Measurements from ENCODE around the gene MEF2A.

The MEF2A gene

DNA sequence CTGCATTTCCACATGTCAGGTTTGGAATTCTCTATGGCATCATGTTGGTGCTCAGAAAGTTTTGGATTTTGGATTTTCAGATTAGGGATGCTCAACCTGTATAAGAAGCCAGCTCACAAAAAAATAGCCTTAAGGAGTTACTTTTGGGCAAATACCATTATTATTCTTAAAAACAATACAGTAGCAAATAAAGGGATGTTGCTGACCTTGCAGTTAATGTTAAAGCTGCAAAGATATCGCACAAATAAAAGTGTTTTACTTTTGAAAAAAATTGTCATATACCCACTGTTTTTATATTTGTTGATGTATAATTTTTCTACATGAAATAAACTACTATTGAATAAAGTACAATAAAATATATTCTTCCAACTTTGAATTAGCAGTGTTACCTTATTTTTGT lies 107.3 kb downstream of the MEF2A start:
- H3K4me3 Mint-ChIP-seq: no peak overlapping the region
- H3K4me1 Mint-ChIP-seq (ENCODE audit: low read depth): peaks cover 5% of the 10 kb centered on the region
- no peaks in the 10 kb centered on the region for H3K27me3 Mint-ChIP-seq
- H3K27ac Mint-ChIP-seq: no peak overlapping the region
- H3K36me3 Mint-ChIP-seq: peaks cover 5% of the 10 kb centered on the region
- no peaks in the 10 kb centered on the region for H3K9me3 Mint-ChIP-seq (ENCODE audit: low read depth)

DNA sequence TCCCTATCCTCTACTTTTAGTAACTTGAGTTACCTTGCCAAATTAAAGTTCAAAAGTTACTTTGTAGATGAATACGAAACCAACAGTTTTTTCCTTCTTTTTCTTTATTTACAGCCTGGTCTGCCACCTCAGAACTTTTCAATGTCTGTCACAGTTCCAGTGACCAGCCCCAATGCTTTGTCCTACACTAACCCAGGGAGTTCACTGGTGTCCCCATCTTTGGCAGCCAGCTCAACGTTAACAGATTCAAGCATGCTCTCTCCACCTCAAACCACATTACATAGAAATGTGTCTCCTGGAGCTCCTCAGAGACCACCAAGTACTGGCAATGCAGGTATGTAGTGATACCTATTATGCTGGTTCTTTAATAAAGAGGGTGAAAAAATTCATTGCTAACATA lies 108.5 kb downstream of the MEF2A start:
- peaks cover 16% of the 10 kb centered on the region for H3K36me3 Mint-ChIP-seq
- peaks cover 3% of the 10 kb centered on the region for H3K4me1 Mint-ChIP-seq (ENCODE audit: low read depth)
- no peaks in the 10 kb centered on the region for H3K27me3 Mint-ChIP-seq
- no peak overlapping the region for H3K27ac Mint-ChIP-seq
- H3K4me3 Mint-ChIP-seq: no peak overlapping the region
- H3K9me3 Mint-ChIP-seq (ENCODE audit: low read depth): no peaks in the 10 kb centered on the region

DNA sequence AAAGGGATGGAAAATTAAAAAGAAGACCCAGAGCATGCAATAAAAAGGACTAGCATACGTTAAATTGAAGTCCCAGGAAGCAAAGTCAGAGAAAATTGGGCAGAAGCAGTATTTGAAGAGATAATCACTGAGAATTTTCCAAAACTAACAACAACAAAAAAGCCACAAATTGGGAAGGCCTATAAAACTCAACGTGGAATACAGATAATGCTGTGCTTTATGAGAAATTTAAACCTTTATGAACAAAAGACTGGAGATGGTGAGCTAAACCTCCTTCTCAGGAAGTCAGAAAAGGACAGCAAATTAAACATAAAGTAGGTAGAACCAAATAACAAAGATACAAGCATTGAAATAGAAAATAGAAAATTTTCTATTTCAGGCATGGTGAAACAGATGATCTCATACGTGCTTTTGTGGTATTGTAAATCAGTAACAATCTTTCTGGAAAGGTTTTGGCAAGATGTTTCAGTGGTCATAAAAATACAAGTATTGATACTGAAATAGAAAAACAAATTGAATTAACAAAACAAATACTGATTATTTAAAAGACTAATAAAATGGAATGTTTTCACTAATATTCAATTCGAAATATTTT lies 111.9 kb downstream of the MEF2A start:
- H3K27ac Mint-ChIP-seq: no peak overlapping the region
- H3K9me3 Mint-ChIP-seq (ENCODE audit: low read depth): no peaks in the 10 kb centered on the region
- H3K36me3 Mint-ChIP-seq: peaks cover 17% of the 10 kb centered on the region

DNA sequence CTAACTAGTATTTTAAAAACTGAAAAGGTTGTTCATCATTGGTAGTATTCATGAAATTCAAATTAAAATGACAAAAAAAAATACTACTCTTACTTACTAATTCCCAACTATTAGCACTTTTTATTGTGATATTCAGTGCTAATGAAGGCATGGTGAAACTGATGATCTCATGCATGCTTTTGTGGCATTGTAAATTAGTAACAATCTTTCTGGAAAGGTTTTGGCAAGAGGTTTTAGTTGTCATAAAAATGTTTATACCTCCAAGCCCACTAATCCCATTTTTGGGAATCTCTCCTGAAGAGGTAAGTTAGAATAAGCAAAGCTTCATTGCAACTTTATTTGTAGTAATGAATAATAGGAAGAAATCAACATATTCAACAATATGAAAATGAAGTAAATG lies 114.5 kb downstream of the MEF2A start:
- H3K36me3 Mint-ChIP-seq: peaks cover 22% of the 10 kb centered on the region
- H3K9me3 Mint-ChIP-seq (ENCODE audit: low read depth): peaks cover 4% of the 10 kb centered on the region
- no peaks in the 10 kb centered on the region for H3K27me3 Mint-ChIP-seq
- no peak overlapping the region for H3K4me3 Mint-ChIP-seq
- H3K4me1 Mint-ChIP-seq (ENCODE audit: low read depth): peaks cover 42% of the 10 kb centered on the region
- H3K27ac Mint-ChIP-seq: no peak overlapping the region

More for the DNA sequence above, 111.9 kb downstream of the MEF2A start:
- Mint-ChIP-seq H3K4me1 (ENCODE audit: low read depth) (peaks cover 19% of the 10 kb centered on the region), H3K4me3 (no peak overlapping the region), H3K27me3 (no peaks in the 10 kb centered on the region)

DNA sequence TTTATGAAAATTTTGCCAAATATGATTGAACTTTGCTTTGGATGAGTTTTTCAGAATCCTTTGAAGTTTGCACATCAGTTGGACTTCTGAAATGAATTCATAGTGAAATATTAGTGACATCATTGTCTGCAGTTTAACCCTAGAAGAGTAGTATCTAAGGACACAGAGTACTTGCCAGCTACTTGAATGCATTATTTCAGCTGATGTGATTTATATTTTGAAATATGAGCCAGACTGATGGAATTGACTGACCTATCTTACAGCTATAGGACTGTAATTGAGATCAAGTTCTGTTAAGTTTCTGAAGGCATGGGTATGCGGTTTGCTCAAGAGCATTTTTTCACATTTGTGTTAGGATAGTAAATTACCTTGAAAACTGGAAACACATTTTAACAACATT lies 116.2 kb downstream of the MEF2A start:
- Mint-ChIP-seq H3K4me3 (no peak overlapping the region), H3K27me3 (no peaks in the 10 kb centered on the region), H3K9me3 (ENCODE audit: low read depth) (peaks cover 7% of the 10 kb centered on the region), H3K36me3 (peaks cover 35% of the 10 kb centered on the region), H3K27ac (peak overlapping the region; percentile 59), H3K4me1 (ENCODE audit: low read depth) (peaks cover 49% of the 10 kb centered on the region)

DNA sequence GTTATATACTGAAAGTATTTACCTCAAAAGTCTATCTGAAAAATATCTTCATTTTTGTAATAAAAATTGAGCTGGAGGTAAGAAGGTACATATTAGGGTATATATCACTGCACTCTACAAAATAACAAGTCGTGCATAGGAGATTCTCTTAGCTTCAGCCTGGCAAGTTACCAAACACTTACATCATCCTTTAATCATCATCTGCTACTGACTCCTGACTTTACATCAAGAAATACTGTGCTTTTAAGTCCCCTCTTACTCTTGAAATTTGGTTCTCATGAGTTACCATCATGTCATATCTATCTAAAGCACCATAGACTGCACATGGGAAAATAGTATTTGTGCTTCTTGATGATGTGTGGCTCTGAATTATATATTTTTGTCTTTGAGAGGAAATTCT lies 116.7 kb downstream of the MEF2A start:
- no peaks in the 10 kb centered on the region for H3K27me3 Mint-ChIP-seq
- H3K9me3 Mint-ChIP-seq (ENCODE audit: low read depth): peaks cover 7% of the 10 kb centered on the region
- no peak overlapping the region for H3K4me3 Mint-ChIP-seq
- H3K4me1 Mint-ChIP-seq (ENCODE audit: low read depth): peaks cover 46% of the 10 kb centered on the region
- H3K27ac Mint-ChIP-seq: peak overlapping the region; percentile 59
- H3K36me3 Mint-ChIP-seq: peaks cover 35% of the 10 kb centered on the region

DNA sequence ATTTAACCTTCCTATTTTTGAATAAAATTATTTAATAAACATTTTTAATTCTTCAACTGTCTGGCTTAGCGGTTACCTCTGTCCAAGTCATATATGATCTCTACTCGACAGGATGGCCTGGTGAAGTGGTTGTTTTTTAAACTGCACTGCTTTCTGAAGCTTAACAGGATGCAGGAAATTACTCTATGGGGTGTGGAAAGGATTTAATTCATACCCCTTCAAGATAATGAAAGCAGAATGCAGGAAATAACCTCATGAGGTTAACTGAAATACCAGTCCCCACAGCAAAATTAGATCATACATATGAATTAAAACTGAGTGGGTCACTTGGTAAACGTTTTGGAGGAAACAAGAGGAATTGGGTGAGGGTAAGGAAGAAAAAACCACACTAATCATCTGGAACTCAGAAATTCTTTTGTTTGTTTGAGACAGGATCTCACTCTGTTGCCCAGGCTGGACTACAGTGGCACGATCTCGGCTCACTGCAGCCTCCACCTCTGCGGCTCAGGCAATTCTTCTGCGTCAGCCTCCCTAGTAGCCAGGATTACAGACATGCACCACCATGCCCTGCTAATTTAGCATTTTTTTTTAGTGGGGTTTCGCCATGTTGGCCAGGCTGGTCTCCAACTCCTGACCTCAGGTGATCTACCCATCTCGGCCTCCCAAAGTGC lies 117.4 kb downstream of the MEF2A start:
- Mint-ChIP-seq H3K27ac (peak overlapping the region; percentile 88), H3K4me1 (ENCODE audit: low read depth) (peaks cover 48% of the 10 kb centered on the region), H3K27me3 (no peaks in the 10 kb centered on the region), H3K9me3 (ENCODE audit: low read depth) (peaks cover 7% of the 10 kb centered on the region), H3K4me3 (peak overlapping the region; percentile 38), H3K36me3 (peaks cover 38% of the 10 kb centered on the region)

DNA sequence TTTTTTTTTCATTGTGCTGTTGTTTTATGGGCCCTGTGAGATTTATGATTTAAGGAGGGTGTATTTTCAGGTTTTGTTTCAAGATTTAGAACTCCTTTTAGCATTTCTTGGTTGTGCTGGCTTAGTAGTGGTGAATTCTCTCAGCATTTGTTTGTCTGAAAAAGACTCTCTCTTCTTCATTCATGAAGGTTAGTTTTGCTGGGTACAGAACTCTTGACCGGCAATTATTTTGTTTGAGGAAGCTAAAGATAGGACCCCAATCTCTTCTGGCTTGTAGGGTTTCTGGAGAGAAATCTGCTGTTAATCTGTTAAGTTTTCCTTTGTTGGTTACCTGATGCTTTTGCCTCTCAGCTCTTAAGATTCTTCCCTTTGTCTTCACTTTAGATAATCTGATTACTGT lies 120.5 kb downstream of the MEF2A start:
- Mint-ChIP-seq H3K9me3 (ENCODE audit: low read depth) (peaks cover 7% of the 10 kb centered on the region), H3K27me3 (no peaks in the 10 kb centered on the region), H3K36me3 (peaks cover 38% of the 10 kb centered on the region), H3K4me1 (ENCODE audit: low read depth) (peaks cover 44% of the 10 kb centered on the region), H3K4me3 (no peak overlapping the region), H3K27ac (no peak overlapping the region)

DNA sequence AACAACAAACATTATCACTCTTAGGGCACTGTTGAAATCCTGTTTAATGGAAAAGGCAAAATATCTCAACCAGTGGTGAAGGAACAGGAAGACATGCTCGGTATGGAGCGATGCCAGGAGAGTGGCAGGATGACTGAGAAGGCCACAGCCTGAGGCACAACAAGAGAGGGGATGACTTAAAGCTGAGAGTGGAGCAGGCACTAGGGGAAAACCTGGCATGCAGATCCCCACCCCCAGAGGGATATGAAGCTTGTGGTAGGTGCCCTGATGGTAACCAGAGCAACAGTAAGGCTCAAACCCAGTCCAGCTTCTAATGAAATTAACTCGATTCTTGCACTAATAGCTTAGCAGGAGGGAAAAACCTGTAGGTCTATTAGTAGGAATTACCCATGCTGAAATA lies 127.0 kb downstream of the MEF2A start:
- H3K27ac Mint-ChIP-seq: no peak overlapping the region
- H3K27me3 Mint-ChIP-seq: no peaks in the 10 kb centered on the region
- peaks cover 27% of the 10 kb centered on the region for H3K36me3 Mint-ChIP-seq
- no peak overlapping the region for H3K4me3 Mint-ChIP-seq
- H3K4me1 Mint-ChIP-seq (ENCODE audit: low read depth): peaks cover 2% of the 10 kb centered on the region
- H3K9me3 Mint-ChIP-seq (ENCODE audit: low read depth): no peaks in the 10 kb centered on the region

DNA sequence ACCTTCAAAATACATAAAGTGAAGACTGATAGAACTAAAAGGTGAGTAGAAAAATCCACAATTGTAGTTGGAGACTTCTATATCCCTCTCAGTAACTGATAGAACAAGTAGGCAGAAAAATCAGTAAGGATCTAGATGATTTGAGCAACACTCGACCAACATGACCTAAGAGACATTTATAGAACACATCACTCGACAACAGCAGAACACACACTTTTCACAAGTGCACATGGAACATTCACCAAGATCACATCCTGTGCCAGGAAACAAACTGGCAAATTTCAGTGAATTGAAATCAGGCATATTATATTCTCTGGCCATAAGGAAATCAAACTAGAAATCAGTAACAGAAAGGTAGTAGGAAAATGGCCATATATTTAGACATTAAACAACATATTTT lies 130.3 kb downstream of the MEF2A start:
- Mint-ChIP-seq H3K4me3 (no peak overlapping the region), H3K27me3 (no peaks in the 10 kb centered on the region), H3K27ac (no peak overlapping the region), H3K36me3 (peaks cover 11% of the 10 kb centered on the region), H3K4me1 (ENCODE audit: low read depth) (peaks cover under 1% of the 10 kb centered on the region), H3K9me3 (ENCODE audit: low read depth) (no peaks in the 10 kb centered on the region)

DNA sequence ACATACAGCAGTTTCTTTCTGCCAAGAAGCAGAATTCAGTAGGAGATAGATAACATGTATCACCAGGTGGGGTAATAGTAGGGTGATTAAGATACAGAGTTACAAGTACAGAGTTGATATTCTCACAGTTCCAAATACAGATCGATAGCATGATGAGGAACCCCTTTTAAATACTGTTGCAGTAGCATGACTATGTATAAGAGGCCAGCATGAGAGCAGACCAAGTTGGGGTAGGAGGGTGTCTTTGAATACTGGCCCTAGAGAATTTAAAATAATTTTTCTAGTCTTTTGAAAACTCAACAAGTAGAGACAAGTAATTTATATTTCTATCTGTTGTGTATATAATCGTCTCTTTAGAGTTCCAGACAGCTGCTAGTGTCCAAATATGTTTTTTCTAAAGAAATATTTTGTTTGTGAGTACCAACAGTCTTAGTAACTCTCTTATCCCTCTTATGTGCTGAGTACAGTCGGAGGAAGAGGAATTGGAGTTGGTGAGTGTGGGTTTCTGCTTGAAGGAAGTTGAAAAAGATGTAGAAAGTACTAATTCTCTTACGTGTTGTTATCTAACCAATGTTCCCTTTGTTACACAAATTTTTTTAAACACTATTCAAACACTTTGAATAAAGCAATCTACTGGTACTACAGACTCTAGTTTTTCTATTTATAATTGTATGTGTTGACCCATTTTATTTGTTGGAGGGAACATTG lies 137.3 kb downstream of the MEF2A start:
- Mint-ChIP-seq H3K9me3 (ENCODE audit: low read depth) (no peaks in the 10 kb centered on the region), H3K27me3 (no peaks in the 10 kb centered on the region), H3K4me1 (ENCODE audit: low read depth) (peaks cover 48% of the 10 kb centered on the region), H3K4me3 (no peak overlapping the region), H3K27ac (peak overlapping the region; percentile 47), H3K36me3 (peaks cover 2% of the 10 kb centered on the region)

DNA sequence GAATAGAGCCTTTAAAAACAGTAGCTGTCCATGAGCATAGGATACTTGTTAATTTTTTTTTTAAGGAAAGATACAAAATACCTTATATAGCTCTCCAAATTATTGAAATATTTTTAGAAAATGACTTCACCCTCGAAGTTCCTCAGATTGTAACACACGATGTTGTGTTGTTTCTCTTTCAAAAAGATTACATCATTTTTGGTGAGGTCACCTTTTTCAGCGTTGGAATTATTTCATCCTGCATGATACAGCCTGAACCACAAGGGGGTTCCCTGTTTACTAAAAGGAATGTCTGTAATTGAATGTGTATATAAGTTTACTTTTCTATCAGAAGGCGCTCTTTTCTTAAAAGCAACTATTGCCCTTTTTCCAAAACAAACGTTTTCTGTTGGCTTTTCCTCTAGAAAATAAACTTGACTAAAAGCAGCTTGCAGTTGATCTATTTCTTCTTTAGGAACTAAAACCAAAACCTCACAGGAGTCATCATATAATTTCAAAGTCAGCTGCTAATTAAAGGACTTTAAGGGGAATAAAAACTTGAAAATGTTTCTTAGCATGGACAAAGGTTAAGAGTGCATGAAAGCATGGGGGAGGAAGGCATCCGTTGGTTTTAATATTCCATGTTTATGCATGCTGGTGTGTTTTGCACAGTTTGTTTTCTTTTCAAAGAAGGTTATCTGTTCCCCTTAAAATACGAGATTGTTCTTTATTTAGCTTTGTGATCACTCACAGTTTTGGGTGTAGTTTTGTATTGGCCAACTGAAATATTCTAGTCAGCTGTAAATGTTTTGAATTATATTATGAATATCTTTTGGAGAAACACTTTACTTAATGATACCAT lies 138.0 kb downstream of the MEF2A start:
- Mint-ChIP-seq H3K36me3 (peaks cover 5% of the 10 kb centered on the region), H3K9me3 (ENCODE audit: low read depth) (no peaks in the 10 kb centered on the region), H3K4me3 (no peak overlapping the region), H3K4me1 (ENCODE audit: low read depth) (peaks cover 54% of the 10 kb centered on the region), H3K27me3 (no peaks in the 10 kb centered on the region), H3K27ac (peak overlapping the region; percentile 47)

DNA sequence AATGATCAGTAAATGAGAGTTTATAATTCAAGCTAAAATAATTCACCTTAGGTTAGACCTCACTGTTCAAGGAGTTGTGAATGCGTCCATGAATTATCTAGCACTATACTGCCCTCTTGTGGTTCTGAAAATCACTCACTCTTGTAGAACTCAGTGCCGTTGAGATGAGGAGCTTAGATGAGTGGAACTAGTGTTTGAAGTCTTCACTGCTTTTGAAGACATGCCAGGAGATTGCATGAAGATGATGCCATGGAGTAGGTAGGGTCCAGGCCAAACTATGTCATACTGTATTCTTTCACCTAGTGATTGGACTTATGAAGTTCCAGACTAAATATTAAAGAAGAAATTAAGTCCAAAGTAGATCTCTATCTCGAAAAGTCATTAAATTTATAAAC lies 138.7 kb downstream of the MEF2A start:
- Mint-ChIP-seq H3K9me3 (ENCODE audit: low read depth) (no peaks in the 10 kb centered on the region), H3K4me1 (ENCODE audit: low read depth) (peaks cover 59% of the 10 kb centered on the region), H3K36me3 (peaks cover 5% of the 10 kb centered on the region), H3K4me3 (no peak overlapping the region), H3K27ac (peak overlapping the region; percentile 2), H3K27me3 (no peaks in the 10 kb centered on the region)

DNA sequence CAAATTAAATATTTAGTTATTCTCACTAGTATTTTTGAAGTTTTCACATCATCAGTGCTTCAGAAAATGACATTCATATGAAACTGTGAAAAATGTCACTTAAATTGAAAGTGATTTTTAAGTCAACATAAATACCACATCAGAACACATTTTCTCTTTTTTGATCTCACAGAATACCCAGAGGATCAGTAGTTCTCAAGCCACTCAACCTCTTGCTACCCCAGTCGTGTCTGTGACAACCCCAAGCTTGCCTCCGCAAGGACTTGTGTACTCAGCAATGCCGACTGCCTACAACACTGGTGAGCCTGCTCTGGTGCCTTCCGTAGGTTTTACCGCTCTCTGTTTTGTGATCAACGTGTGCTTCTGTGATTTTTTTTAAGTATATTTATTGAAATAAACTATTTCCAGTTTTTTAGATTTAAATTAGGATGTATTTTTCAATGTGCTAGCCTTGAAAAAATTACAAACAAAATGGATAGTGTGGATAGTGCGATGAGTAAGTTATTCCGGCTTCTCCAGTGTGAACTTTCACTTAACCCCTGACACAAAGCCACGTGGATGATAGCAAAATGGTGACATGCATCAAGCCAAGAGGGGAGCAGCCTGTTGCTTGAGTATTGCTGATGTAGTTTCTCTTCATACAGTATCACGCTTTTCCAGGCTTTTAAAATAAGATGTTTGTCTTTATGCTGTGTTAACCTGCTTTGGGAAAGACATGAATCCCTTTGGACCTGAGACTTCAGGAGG lies 140.9 kb downstream of the MEF2A start:
- peaks cover 60% of the 10 kb centered on the region for H3K4me1 Mint-ChIP-seq (ENCODE audit: low read depth)
- no peaks in the 10 kb centered on the region for H3K27me3 Mint-ChIP-seq
- peak overlapping the region; percentile 91 for H3K27ac Mint-ChIP-seq
- peak overlapping the region; percentile 82 for H3K4me3 Mint-ChIP-seq
- no peaks in the 10 kb centered on the region for H3K9me3 Mint-ChIP-seq (ENCODE audit: low read depth)
- H3K36me3 Mint-ChIP-seq: peaks cover 7% of the 10 kb centered on the region

All from activated naive CD8-positive, alpha-beta T cell (primary cell).